GM18502 (cell line): ENCODE results near the gene OR51B4.
"Not testable (repeated sequence)": the region's sequence is repeated elsewhere in the genome, so short reads cannot be mapped to it uniquely, and the experiment has no call there.

Experiments used
- ATAC-seq: cut with Tn5 transposase; IDR thresholded peaks from one replicate; pipeline ENCODE4 v1.9.1; 2021; ENCODE audit warnings: mild to moderate bottlenecking; ENCODE audit not compliant: unreplicated experiment, poor library complexity

The OR51B4 gene

GRCh38 chr11:5276697-5277096, 25.0 kb downstream of the OR51B4 start:
- no peak for ATAC-seq

GRCh38 chr11:5275369-5276110, 26.2 kb downstream of the OR51B4 start:
- no peak for ATAC-seq

- ATAC-seq: no peak
These were observed 27.4 kb downstream of the OR51B4 start for GRCh38 chr11:5274395-5274794.

DNA sequence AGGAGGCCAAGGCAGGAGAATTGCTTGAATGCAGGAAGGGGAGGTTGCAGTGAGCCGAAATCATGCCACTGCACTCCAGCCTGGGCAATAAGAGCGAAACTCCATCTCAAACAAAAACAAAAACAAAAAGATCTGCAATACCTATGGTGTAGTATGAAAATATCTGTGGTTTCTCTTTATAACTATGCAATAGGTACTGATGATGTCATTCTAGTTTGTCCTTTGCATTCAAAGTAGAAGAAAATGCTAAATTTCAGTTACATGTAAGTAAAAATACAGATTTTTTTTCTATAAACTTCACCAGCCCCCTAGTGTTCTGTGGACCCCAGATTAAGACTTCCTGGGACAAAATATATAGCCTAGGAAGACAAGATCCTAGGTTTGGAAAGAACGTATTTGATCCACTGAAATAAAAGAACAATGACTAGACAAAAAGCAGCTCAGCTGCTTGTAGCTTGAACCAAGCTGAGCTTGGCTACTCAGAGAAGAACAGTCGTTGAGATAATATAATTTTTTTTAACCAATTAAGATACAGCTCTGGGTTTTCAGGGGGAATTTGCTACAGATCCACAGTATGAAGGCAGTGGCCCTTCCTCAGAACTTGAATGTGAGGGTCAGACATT, 29.2 kb downstream of the OR51B4 start:
- ATAC-seq: no peak

DNA sequence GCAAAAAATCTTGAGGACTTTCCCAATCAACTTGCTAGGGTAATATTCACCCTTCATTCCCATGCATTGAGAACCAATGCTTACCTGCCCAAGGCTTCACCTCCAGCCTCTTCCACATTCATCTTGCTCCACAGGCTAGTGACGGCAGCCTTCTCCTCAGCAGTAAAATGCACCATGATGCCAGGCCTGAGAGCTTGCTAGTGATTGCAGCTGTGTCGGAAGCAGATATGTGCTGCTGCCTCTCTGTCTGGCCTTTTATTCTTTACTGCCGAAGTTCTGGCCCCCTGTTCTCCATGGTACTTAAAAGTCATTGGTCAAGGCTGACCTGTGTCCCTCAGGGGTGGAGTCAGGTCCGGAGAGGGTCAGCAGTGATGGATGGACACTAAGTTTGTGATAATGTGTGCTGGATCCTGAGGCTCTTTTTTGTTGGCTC, 32.0 kb downstream of the OR51B4 start, which contains the start of gene HBE1:
Gene HBE1, minus strand, starts transcription at position 231 of the 433 bp plus-strand sequence. Its CDS starts 55 bp downstream, at position 176.
- no peak for ATAC-seq

GRCh38 chr11:5267033-5267563, 34.6 kb downstream of the OR51B4 start:
- no peak for ATAC-seq

- no peak for ATAC-seq
These were observed 35.1 kb downstream of the OR51B4 start for GRCh38 chr11:5266609-5267008.

- no peak for ATAC-seq
These were observed 35.9 kb downstream of the OR51B4 start for GRCh38 chr11:5265832-5266231.

GRCh38 chr11:5258543-5259262, 43.0 kb downstream of the OR51B4 start:
- ATAC-seq: no peak

- no peak for ATAC-seq
These were observed 44.5 kb downstream of the OR51B4 start for GRCh38 chr11:5257296-5257695.

DNA sequence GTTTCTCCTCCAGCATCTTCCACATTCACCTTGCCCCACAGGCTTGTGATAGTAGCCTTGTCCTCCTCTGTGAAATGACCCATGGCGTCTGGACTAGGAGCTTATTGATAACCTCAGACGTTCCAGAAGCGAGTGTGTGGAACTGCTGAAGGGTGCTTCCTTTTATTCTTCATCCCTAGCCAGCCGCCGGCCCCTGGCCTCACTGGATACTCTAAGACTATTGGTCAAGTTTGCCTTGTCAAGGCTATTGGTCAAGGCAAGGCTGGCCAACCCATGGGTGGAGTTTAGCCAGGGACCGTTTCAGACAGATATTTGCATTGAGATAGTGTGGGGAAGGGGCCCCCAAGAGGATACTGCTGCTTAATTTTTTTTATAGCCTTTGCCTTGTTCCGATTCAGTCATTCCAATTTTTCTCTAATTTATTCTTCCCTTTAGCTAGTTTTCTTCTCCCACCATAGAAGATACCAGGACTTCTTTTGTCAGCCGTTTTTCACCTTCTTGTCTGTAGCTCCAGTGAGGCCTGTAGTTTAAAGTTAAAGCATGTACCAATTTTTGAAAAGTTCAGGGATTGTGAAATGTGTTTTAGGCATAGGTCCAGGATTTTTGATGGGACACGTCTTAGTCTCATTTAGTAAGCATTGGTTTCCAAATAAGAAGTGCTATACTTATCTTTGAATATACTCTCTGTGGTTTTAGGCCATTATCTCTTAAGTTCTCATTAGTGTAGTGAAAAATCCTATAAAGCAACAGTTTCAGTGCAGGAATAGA, 46.9 kb downstream of the OR51B4 start, which contains the start of gene HBG2:
Gene HBG2, minus strand, starts transcription at position 136 of the 768 bp plus-strand sequence. Its CDS starts 53 bp downstream, at position 83.
- ATAC-seq: not testable (repeated sequence)

GRCh38 chr11:5254023-5254422, 47.7 kb downstream of the OR51B4 start:
- not testable (repeated sequence) for ATAC-seq

- not testable (repeated sequence) for ATAC-seq
These were observed 48.3 kb downstream of the OR51B4 start for GRCh38 chr11:5253440-5253839.

DNA sequence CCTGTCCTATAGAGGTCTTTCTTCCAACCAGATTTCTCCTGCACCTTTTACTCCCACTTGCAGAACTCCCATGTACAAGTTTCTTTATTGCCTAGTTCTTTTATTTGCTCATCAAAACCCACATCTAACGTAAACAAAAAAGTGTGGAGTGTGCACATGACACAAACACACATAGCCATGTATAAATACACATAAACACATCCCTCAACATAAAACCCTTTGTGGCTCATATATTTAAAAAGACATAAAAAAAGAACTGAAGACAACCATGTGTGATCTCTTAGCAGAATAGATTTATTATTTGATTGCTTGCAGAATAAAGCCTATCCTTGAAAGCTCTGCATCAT, 48.9 kb downstream of the OR51B4 start:
- no peak for ATAC-seq

DNA sequence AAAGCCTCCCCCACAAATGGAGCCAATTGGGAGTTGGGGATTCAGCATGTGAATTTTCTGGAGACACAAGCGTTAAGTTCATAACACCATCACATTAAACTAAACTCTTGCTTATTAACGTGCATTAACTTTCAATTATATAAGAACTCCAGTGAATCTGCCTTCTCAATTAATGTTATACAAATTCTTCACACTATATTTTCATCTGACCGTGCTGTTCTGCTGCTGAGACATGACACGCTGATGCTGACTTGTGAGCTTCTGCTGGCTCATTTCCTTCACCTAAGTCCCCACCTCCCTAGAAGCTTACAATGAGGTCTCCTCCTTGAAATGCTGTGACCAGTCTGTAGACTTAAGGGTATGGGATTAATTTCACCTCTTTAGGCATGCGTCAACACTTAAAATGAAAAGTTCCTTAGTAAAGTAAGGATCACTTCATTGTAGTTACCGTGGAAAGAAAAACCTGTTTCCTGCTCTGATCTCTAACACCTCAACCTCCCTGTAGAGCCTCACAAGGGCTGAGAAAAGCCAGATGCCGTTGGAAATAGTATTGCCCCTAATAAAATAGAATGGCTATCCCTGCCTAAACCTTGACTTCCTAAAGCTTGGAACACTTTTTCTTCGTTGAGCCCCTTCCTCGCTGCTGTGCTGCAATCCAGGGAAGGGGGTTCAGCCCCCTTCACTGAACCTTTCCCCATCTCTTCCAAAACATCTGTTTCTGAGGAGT, 49.4 kb downstream of the OR51B4 start:
- ATAC-seq: no peak

DNA sequence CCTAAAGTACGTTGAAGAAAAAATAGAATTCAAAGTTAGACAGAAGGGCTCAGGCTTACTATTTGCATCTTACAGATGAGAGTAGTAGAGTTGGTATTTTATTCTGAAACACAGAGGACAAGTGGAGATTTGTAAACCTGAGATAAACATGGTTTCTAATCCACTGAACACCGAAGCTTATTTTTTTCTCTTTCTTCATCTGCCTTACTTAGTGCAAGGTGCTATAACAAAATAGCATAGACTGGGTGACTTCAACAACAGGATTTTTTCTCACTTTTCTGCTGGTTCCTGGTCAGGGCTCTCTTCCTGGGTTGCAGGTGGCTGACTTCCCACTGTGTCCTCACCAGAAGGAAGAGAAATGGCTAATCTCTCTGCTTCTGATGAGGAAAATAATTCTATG, 50.0 kb downstream of the OR51B4 start:
- ATAC-seq: no peak
